IMR-90 (cell line): ENCODE results near the gene PPIP5K2. TPM values are rescaled to one million over a fixed set of nuclear protein-coding genes. Genes with fewer than 3 reads are reported as not detected.

Source experiments
- ATAC-seq: fragments of 200-7000 bp; cut with Tn5 transposase; 2 replicates; pipeline ENCODE4 v1.9.1; 2020; ENCODE audit warnings: low read depth, mild to moderate bottlenecking, moderate library complexity
- BruUV-seq: library from RNA; stranded (reverse); fragments of 400-500 nt; replicated peaks from 2 replicates; lab custom pipeline; 2021; lab: Mats Ljungman, UMichigan
- CTCF ChIA-PET: fragments of 300-600 bp; formaldehyde crosslinking; extraction: SDS; loops from one replicate; lab custom pipeline; 2021; ENCODE audit warnings: antibody characterized with exemption; lab: Yijun Ruan, JAX
- POLR2A ChIA-PET: fragments of 300-600 bp; sonication (Branson Sonifier 250); formaldehyde crosslinking; loops from one replicate; lab custom pipeline; 2022; ENCODE audit warnings: antibody characterized with exemption; ENCODE audit not compliant: unreplicated experiment; lab: Charles Lee
- DNase-seq: peaks from one replicate; pipeline ENCODE4 v3.0.0; 2013
- H2AFZ ChIP-seq: replicated peaks from 2 replicates; pipeline ENCODE3; 2013; ENCODE audit warnings: low read length, mild to moderate bottlenecking; ENCODE audit not compliant: poor library complexity
- H2AK5ac ChIP-seq: 2 replicates; pipeline ENCODE4 v1.6.1; 2013; ENCODE audit warnings: low read depth, low read length, inconsistent platforms
- H2AK9ac ChIP-seq: replicated peaks from 2 replicates; pipeline ENCODE3; 2013; ENCODE audit warnings: mild to moderate bottlenecking, low read depth, low read length, moderate library complexity; ENCODE audit not compliant: poor library complexity
- H2BK120ac ChIP-seq: 2 replicates; pipeline ENCODE4 v1.6.1; 2013; ENCODE audit warnings: low read depth, low read length, inconsistent platforms
- H2BK15ac ChIP-seq: 3 replicates; pipeline ENCODE4 v1.6.1; 2013; ENCODE audit warnings: low read depth, low read length, inconsistent platforms
- H2BK20ac ChIP-seq: 2 replicates; pipeline ENCODE4 v1.6.1; 2013; ENCODE audit warnings: low read depth, mild to moderate bottlenecking, inconsistent platforms, low read length, moderate library complexity
- H2BK5ac ChIP-seq: 2 replicates; pipeline ENCODE4 v1.6.1; 2013; ENCODE audit warnings: mild to moderate bottlenecking, low read depth, low read length, inconsistent platforms; ENCODE audit not compliant: poor library complexity, severe bottlenecking
- H3K14ac ChIP-seq: replicated peaks from 2 replicates; pipeline ENCODE4 v1.6.1; 2013; ENCODE audit warnings: low read depth, low read length, inconsistent platforms
- H3K18ac ChIP-seq: 2 replicates; pipeline ENCODE4 v1.6.1; 2013; ENCODE audit warnings: low read depth, low read length, control low read depth
- H3K23ac ChIP-seq: 2 replicates; pipeline ENCODE4 v1.6.1; 2013; ENCODE audit warnings: low read depth, low read length, inconsistent platforms
- H3K27ac ChIP-seq: 2 replicates; pipeline ENCODE4 v1.5.1; 2013; ENCODE audit warnings: mild to moderate bottlenecking, control low read depth, low read length; ENCODE audit not compliant: insufficient read depth
- H3K27me3 ChIP-seq: 2 replicates; pipeline ENCODE4 v1.6.1; 2013; ENCODE audit warnings: low read length; ENCODE audit not compliant: control insufficient read depth, insufficient read depth
- H3K36me3 ChIP-seq: 2 replicates; pipeline ENCODE4 v1.6.1; 2013; ENCODE audit warnings: low read length, mixed read lengths; ENCODE audit not compliant: control insufficient read depth, insufficient read depth
- H3K4ac ChIP-seq: 2 replicates; pipeline ENCODE4 v1.6.1; 2013; ENCODE audit warnings: low read depth, low read length, inconsistent platforms
- H3K4me1 ChIP-seq: 2 replicates; pipeline ENCODE4 v1.6.1; 2013; ENCODE audit warnings: low read length, mixed read lengths; ENCODE audit not compliant: control insufficient read depth, insufficient read depth
- H3K4me2 ChIP-seq: 2 replicates; pipeline ENCODE4 v1.6.1; 2013; ENCODE audit warnings: low read depth, mild to moderate bottlenecking, control low read depth, low read length, moderate library complexity
- H3K4me3 ChIP-seq: 2 replicates; pipeline ENCODE4 v1.5.1; 2013; ENCODE audit warnings: low read depth, mild to moderate bottlenecking, control low read depth, low read length, moderate library complexity; ENCODE audit not compliant: insufficient read depth
- H3K56ac ChIP-seq: 2 replicates; pipeline ENCODE4 v1.6.1; 2013; ENCODE audit warnings: low read length, inconsistent platforms; ENCODE audit not compliant: insufficient read depth; ENCODE audit errors: extremely low read depth
- H3K79me1 ChIP-seq, 2 experiments: 2 replicates each; pipeline ENCODE4 v1.6.1; 2013; ENCODE audit warnings: low read length in 2 of 2, inconsistent platforms in 1 of 2, low read depth in 1 of 2
- H3K9ac ChIP-seq: 2 replicates; pipeline ENCODE4 v1.6.1; 2013; ENCODE audit warnings: low read depth, low read length, control low read depth
- H3K9me1 ChIP-seq: 2 replicates; pipeline ENCODE4 v1.6.1; 2013; ENCODE audit warnings: low read length, inconsistent platforms; ENCODE audit not compliant: insufficient read depth
- H3K9me3 ChIP-seq: 2 replicates; pipeline ENCODE4 v1.6.1; 2013; ENCODE audit warnings: low read length; ENCODE audit not compliant: control insufficient read depth, insufficient read depth
- H4K20me1 ChIP-seq: 2 replicates; pipeline ENCODE4 v1.6.1; 2013; ENCODE audit warnings: low read length, inconsistent platforms; ENCODE audit not compliant: insufficient read depth
- H4K5ac ChIP-seq: 2 replicates; pipeline ENCODE4 v1.6.1; 2013; ENCODE audit warnings: mild to moderate bottlenecking, low read depth, low read length, control low read depth
- H4K8ac ChIP-seq, 2 experiments: 2 replicates each; pipeline ENCODE4 v1.6.1; 2013; ENCODE audit warnings: low read depth in 2 of 2, low read length in 2 of 2, control low read depth in 1 of 2, inconsistent platforms in 1 of 2
- H4K91ac ChIP-seq: 2 replicates; pipeline ENCODE4 v1.6.1; 2013; ENCODE audit warnings: low read depth, low read length, inconsistent platforms; ENCODE audit not compliant: insufficient read depth
- BHLHE40 ChIP-seq: fragments of 150-350 bp; IDR thresholded peaks from 2 replicates; pipeline ENCODE4 v1.6.1; 2016; ENCODE audit warnings: mild to moderate bottlenecking, low read depth, low read length
- CHD1 ChIP-seq: IDR thresholded peaks from 2 replicates; pipeline ENCODE4 v1.6.1; 2012; ENCODE audit warnings: low read depth, low read length, improper control_type of control experiment
- MAFK ChIP-seq: IDR thresholded peaks from 2 replicates; pipeline ENCODE4 v1.6.1; 2012; ENCODE audit warnings: low read depth, low read length, improper control_type of control experiment
- MAZ ChIP-seq: IDR thresholded peaks from 2 replicates; pipeline ENCODE4 v1.6.1; 2012; ENCODE audit warnings: low read depth, mild to moderate bottlenecking, low read length, improper control_type of control experiment, moderate library complexity, borderline replicate concordance
- MXI1 ChIP-seq: IDR thresholded peaks from 2 replicates; pipeline ENCODE4 v1.6.1; 2012; ENCODE audit warnings: low read depth, mild to moderate bottlenecking, low read length, moderate library complexity, borderline replicate concordance
- NFE2L2 ChIP-seq: fragments of 150-350 bp; IDR thresholded peaks from 2 replicates; pipeline ENCODE4 v1.6.1; 2016; ENCODE audit warnings: low read depth, mild to moderate bottlenecking, low read length
- RCOR1 ChIP-seq: IDR thresholded peaks from 2 replicates; pipeline ENCODE4 v1.6.1; 2012; ENCODE audit warnings: mild to moderate bottlenecking, low read length, improper control_type of control experiment; ENCODE audit not compliant: insufficient replicate concordance
- SMC3 ChIP-seq: fragments of 150-350 bp; IDR thresholded peaks from 2 replicates; pipeline ENCODE4 v1.6.1; 2016; ENCODE audit warnings: low read depth, mild to moderate bottlenecking, antibody characterized with exemption, low read length, moderate library complexity
- WGBS, 2 experiments: methylation state at CpG; one replicate each; pipeline versions ENCODE4 v1.1.5 to v1.1.7; 2013; ENCODE audit warnings: missing lambda C conversion rate in 2 of 2; ENCODE audit not compliant: insufficient read length in 1 of 2; ENCODE audit errors: extremely low coverage in 2 of 2; 5-methylcytosine and 5-hydroxymethylcytosine counted together
- dilution Hi-C: fragments of 300-500 bp; cut with HindIII; formaldehyde crosslinking; loops from one replicate; pipeline ENCODE4 v1.14.3; 2018; ENCODE audit warnings: low sequenced_read_pairs; ENCODE audit not compliant: unreplicated experiment
- in situ Hi-C: fragments of 300-500 bp; cut with MboI; formaldehyde crosslinking; loops from 3 replicates; pipeline ENCODE4 v1.14.3; 2019; ENCODE audit warnings: low sequenced_read_pairs, inconsistent platforms, mixed read lengths
- intact Hi-C: fragments of 100-400 bp; cut with micrococcal nuclease; formaldehyde crosslinking; loops from 2 replicates; pipeline ENCODE4 v1.10.0; 2022
- polyA plus RNA-seq, 3 experiments: library from polyadenylated mRNA; depleted of rRNA; stranded (reverse); fragments of >200 nt; gene quantifications; 2 replicates each; pipeline ENCODE4 v1.2.3, GENCODE V29; 2012; ENCODE audit warnings: low replicate concordance in 1 of 3
- total RNA-seq: library from RNA; depleted of rRNA; stranded (reverse); fragments of >200 nt; gene quantifications from 2 replicates; pipeline ENCODE4 v1.2.3, GENCODE V29; 2012

PPIP5K2 gene
- total and polyA plus RNA-seq, 2 of the 4 experiments (the other 2 are of a cell fraction) = 32.4 to 67.6 TPM

DNA sequence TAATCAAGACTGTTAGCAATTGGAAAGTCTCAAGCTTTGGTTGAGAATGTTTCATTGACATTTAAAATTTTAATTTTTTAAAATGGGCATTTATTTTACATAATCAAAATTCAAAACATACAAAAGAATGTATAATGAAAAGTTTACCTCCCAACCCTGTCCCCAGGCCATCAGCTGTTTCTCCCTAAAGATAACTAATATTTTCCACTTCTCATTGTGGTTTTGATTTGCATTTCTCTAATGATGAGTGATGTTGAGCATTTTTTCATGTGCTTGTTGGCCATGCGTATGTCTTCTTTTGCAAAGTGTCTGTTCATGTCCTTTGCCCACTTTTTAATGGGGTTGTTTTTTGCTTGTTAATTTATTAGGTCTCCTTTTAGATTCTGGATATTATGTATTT lies 127.0 kb downstream of the PPIP5K2 start:
- H2AK9ac ChIP-seq = no peak overlapping the region
- H4K5ac ChIP-seq = no peak overlapping the region
- no peak overlapping the region for H2BK5ac ChIP-seq
- TF ChIP-seq BHLHE40 (no peak), MAZ (no peak), NFE2L2 (no peak), MXI1 (no peak), SMC3 (no peak), RCOR1 (no peak), CHD1 (no peak), MAFK (no peak)
- no peak overlapping the region for H3K4me2 ChIP-seq
- ChIA-PET CTCF (no interaction called here), POLR2A (no interaction called here)
- no peak overlapping the region for H3K23ac ChIP-seq
- in situ Hi-C loops = no loop called here
- dilution Hi-C loops = no loop called here
- H2BK15ac ChIP-seq = no peak overlapping the region
- no peak overlapping the region for H3K56ac ChIP-seq
- H3K79me1 ChIP-seq = no peaks in the 10 kb centered on the region
- no peak overlapping the region for H3K18ac ChIP-seq
- H2BK120ac ChIP-seq = no peak overlapping the region
- no peaks in the 10 kb centered on the region; the same call in 1 of the 2 replicates for H3K27me3 ChIP-seq
- no CpG with 5 or more reads among the region's 1 CpG for WGBS, 2 experiments
- H3K4ac ChIP-seq = no peak overlapping the region
- BruUV-seq = no TSS peak
- H3K27ac ChIP-seq = no peak overlapping the region
- no peaks in the 10 kb centered on the region for H3K36me3 ChIP-seq
- H2BK20ac ChIP-seq = no peak overlapping the region
- no peak overlapping the region for H4K91ac ChIP-seq
- DNase-seq (no peak), ATAC-seq (no peak)
- H3K4me3 ChIP-seq = no peak overlapping the region
- H2AK5ac ChIP-seq = no peak overlapping the region
- peaks cover 3% of the 10 kb centered on the region for H3K4me1 ChIP-seq
- H4K20me1 ChIP-seq = no peaks in the 10 kb centered on the region
- H2AFZ ChIP-seq = no peak overlapping the region
- no peaks in the 10 kb centered on the region for H3K9me3 ChIP-seq
- intact Hi-C loops = no loop called here
- H3K9me1 ChIP-seq = no peaks in the 10 kb centered on the region
- no peak overlapping the region for H3K9ac ChIP-seq
- no peak overlapping the region for H3K14ac ChIP-seq
- no peak overlapping the region for H4K8ac ChIP-seq
